Measurements from ENCODE around the gene MEG3.

DNA sequence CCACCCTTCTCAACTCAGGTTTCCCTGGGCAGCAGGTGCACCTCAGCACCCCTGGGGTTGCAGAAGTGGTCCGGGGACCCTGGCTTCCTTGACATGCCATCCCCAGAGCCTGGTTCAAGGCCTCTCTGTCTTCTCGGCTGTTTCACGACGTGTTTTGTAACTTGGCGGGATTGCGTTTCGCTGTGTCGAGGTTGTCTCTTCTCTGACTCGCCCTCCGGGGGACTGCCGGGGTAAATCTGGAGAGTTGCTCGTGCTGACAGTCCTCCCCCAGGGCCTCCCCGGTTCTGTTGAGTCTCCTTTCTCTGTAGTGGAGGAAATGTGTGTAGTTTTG lies 25.6 kb downstream of the MEG3 start:
- no peak for TF ChIP-seq POLR2A (IDR thresholded peaks at IDR 0.05)
- TF ChIP-seq, protein P1, sequence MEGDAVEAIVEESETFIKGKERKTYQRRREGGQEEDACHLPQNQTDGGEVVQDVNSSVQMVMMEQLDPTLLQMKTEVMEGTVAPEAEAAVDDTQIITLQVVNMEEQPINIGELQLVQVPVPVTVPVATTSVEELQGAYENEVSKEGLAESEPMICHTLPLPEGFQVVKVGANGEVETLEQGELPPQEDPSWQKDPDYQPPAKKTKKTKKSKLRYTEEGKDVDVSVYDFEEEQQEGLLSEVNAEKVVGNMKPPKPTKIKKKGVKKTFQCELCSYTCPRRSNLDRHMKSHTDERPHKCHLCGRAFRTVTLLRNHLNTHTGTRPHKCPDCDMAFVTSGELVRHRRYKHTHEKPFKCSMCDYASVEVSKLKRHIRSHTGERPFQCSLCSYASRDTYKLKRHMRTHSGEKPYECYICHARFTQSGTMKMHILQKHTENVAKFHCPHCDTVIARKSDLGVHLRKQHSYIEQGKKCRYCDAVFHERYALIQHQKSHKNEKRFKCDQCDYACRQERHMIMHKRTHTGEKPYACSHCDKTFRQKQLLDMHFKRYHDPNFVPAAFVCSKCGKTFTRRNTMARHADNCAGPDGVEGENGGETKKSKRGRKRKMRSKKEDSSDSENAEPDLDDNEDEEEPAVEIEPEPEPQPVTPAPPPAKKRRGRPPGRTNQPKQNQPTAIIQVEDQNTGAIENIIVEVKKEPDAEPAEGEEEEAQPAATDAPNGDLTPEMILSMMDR (IDR thresholded peaks at IDR 0.05), result no peak

Measured in adrenal gland (tissue), 5 donors.